ENCODE results near the gene NPAS2.

The NPAS2 gene

DNA sequence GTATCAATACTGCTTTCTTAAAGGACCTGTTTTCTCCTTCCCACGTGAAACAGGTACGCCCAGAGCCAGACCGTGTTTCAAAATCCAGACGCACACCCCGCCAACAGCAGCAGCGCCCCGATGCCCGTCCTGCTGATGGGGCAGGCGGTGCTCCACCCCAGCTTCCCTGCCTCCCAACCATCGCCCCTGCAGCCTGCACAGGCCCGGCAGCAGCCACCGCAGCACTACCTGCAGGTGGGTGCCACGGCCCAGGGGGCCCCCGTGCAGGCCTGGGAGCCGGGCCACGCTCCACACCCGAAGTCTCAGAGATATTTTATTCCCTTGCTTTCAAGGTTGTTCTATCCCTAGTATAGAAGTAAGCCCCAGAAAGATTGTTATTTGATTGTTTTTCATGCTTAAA is 173.4 kb downstream of the NPAS2 start:
- H3K9ac ChIP-seq (ENCODE audit: low read depth, low read length, poor library complexity, severe bottlenecking): no peak overlapping the region
- no peaks in the 10 kb centered on the region for H3K36me3 ChIP-seq (ENCODE audit: insufficient read depth, low read length)
- no peaks in the 10 kb centered on the region for H3K9me3 ChIP-seq (ENCODE audit: insufficient read depth, low read depth, low read length)
- H3K9me2 ChIP-seq (replicated peaks; ENCODE audit: low read depth, low read length): no peaks in the 10 kb centered on the region
- no peaks in the 10 kb centered on the region for H4K20me1 ChIP-seq (ENCODE audit: insufficient read depth, low read length, poor library complexity, severe bottlenecking)
- no peak overlapping the region for H3K4me3 ChIP-seq (ENCODE audit: low read length, poor library complexity, severe bottlenecking)
- H3K79me2 ChIP-seq (ENCODE audit: insufficient read depth, low read length): no peaks in the 10 kb centered on the region
- no peaks in the 10 kb centered on the region for H3K4me1 ChIP-seq (ENCODE audit: insufficient read depth, low read length, poor library complexity, severe bottlenecking)
- H2AFZ ChIP-seq (ENCODE audit: low read length): no peak overlapping the region
- no peaks in the 10 kb centered on the region for H3F3A ChIP-seq (ENCODE audit: low read depth)
- no peak for TF ChIP-seq EZH2phosphoT487 (IDR thresholded peaks at IDR 0.05; ENCODE audit: borderline replicate concordance)
- TF ChIP-seq, protein P1, sequence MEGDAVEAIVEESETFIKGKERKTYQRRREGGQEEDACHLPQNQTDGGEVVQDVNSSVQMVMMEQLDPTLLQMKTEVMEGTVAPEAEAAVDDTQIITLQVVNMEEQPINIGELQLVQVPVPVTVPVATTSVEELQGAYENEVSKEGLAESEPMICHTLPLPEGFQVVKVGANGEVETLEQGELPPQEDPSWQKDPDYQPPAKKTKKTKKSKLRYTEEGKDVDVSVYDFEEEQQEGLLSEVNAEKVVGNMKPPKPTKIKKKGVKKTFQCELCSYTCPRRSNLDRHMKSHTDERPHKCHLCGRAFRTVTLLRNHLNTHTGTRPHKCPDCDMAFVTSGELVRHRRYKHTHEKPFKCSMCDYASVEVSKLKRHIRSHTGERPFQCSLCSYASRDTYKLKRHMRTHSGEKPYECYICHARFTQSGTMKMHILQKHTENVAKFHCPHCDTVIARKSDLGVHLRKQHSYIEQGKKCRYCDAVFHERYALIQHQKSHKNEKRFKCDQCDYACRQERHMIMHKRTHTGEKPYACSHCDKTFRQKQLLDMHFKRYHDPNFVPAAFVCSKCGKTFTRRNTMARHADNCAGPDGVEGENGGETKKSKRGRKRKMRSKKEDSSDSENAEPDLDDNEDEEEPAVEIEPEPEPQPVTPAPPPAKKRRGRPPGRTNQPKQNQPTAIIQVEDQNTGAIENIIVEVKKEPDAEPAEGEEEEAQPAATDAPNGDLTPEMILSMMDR (conservative IDR thresholded peaks at IDR 0.05; ENCODE audit: low read length): no peak
- peaks cover 19% of the 10 kb centered on the region for H3K27me3 ChIP-seq (ENCODE audit: insufficient read depth, low read length, poor library complexity, severe bottlenecking)
- no peak overlapping the region for H3K4me2 ChIP-seq (ENCODE audit: low read depth, low read length, poor library complexity, severe bottlenecking)

DNA sequence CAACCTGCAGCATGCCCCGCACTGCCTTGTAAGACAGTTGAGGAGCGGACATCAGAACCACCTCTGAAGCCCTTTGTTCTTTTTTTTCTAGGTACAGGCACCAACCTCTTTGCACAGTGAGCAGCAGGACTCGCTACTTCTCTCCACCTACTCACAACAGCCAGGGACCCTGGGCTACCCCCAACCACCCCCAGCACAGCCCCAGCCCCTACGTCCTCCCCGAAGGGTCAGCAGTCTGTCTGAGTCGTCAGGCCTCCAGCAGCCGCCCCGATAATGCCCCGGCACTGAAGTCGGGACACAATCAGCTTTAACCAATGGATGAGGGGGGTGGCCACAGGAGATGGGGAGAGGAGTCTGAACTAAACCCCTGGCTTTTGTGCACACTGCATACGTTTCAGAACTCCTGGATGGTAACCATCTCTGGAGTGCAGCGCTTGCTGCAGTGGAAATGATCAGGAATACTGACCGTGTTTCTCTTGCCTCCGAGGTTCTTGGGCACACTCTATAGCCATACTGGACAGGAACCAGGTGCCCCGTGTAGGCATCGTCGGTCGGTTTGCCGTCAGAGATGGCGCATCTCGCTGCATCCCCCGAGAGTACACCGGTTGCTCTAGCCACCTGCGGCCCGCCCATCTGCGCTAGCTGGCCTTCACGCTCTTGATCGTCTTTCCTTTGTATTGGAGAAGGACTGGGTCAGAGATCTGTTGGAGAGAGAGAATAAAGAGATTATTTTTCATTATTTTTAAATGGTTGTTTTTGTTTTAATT is 175.6 kb downstream of the NPAS2 start:
- Histone ChIP-seq H3K9me2 (replicated peaks; ENCODE audit: low read depth, low read length) (no peaks in the 10 kb centered on the region), H3K4me3 (ENCODE audit: low read length, poor library complexity, severe bottlenecking) (no peak overlapping the region), H2AFZ (ENCODE audit: low read length) (no peak overlapping the region), H3K4me1 (ENCODE audit: insufficient read depth, low read length, poor library complexity, severe bottlenecking) (no peaks in the 10 kb centered on the region), H3K9me3 (ENCODE audit: insufficient read depth, low read depth, low read length) (no peaks in the 10 kb centered on the region), H3K9ac (ENCODE audit: low read depth, low read length, poor library complexity, severe bottlenecking) (no peak overlapping the region), H3F3A (ENCODE audit: low read depth) (no peaks in the 10 kb centered on the region), H4K20me1 (ENCODE audit: insufficient read depth, low read length, poor library complexity, severe bottlenecking) (no peaks in the 10 kb centered on the region), H3K27me3 (ENCODE audit: insufficient read depth, low read length, poor library complexity, severe bottlenecking) (peaks cover 41% of the 10 kb centered on the region), H3K79me2 (ENCODE audit: insufficient read depth, low read length) (no peaks in the 10 kb centered on the region), H3K36me3 (ENCODE audit: insufficient read depth, low read length) (no peaks in the 10 kb centered on the region), H3K4me2 (ENCODE audit: low read depth, low read length, poor library complexity, severe bottlenecking) (no peak overlapping the region)
- TF ChIP-seq, protein P1 (conservative IDR thresholded peaks at IDR 0.05; ENCODE audit: low read length): no peak
- TF ChIP-seq EZH2phosphoT487 (IDR thresholded peaks at IDR 0.05; ENCODE audit: borderline replicate concordance): no peak

DNA sequence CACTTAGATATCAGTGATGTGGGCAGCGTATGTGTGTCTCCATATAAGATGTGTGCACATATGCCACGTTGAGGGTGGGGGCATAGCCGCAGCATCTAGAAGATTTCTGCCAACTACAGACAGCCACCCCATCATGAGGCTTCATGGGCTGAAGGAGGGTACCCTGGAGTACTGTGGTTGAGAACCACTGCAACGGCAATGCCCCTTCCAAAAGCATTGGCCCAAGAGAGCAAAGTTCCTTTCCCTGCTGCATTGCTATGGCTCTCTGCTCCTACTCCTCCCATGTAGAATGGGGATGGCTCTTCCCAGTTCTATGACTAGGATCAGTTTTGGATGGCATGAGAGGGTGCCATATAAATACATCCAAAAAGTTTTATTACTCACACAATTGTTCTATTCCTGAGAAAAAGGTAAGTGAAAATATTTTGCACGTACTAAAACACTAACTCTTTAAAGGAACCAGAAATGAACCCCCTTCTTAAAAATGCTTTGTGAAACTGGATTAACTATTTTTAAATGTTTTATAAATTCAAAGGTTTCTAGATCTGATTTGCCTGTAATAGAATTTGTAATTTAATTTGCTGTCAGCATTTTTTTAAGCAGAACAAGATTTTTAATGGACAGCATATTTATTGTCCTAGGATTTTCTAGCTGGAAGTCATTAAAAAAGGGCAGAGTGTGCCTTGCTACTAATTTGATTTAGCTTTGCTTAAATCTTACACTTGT is 177.7 kb downstream of the NPAS2 start:
- no peak overlapping the region for H3K4me2 ChIP-seq (ENCODE audit: low read depth, low read length, poor library complexity, severe bottlenecking)
- no peak overlapping the region for H2AFZ ChIP-seq (ENCODE audit: low read length)
- H3K9me2 ChIP-seq (replicated peaks; ENCODE audit: low read depth, low read length): no peaks in the 10 kb centered on the region
- H4K20me1 ChIP-seq (ENCODE audit: insufficient read depth, low read length, poor library complexity, severe bottlenecking): peaks cover under 1% of the 10 kb centered on the region
- peaks cover 6% of the 10 kb centered on the region for H3K79me2 ChIP-seq (ENCODE audit: insufficient read depth, low read length)
- H3K9ac ChIP-seq (ENCODE audit: low read depth, low read length, poor library complexity, severe bottlenecking): no peak overlapping the region
- no peaks in the 10 kb centered on the region for H3K9me3 ChIP-seq (ENCODE audit: insufficient read depth, low read depth, low read length)
- H3K36me3 ChIP-seq (ENCODE audit: insufficient read depth, low read length): no peaks in the 10 kb centered on the region
- TF ChIP-seq, protein P1 (conservative IDR thresholded peaks at IDR 0.05; ENCODE audit: low read length): no peak
- TF ChIP-seq EZH2phosphoT487 (IDR thresholded peaks at IDR 0.05; ENCODE audit: borderline replicate concordance): no peak
- H3K4me3 ChIP-seq (ENCODE audit: low read length, poor library complexity, severe bottlenecking): no peak overlapping the region
- H3K27me3 ChIP-seq (ENCODE audit: insufficient read depth, low read length, poor library complexity, severe bottlenecking): peaks cover 57% of the 10 kb centered on the region
- H3F3A ChIP-seq (ENCODE audit: low read depth): no peaks in the 10 kb centered on the region
- no peaks in the 10 kb centered on the region for H3K4me1 ChIP-seq (ENCODE audit: insufficient read depth, low read length, poor library complexity, severe bottlenecking)

All from Loucy (cell line).